Heart right ventricle (tissue), 16 donors: ENCODE results near the gene ARHGDIB. TPM values are rescaled to one million over a fixed set of nuclear protein-coding genes. Genes with fewer than 3 reads are reported as not detected.
A peak's percentile ranks its signal among the peaks of the same experiment; 100 is the strongest.

Experiments
- ATAC-seq, 8 donors: fragments of 200-7000 bp; cut with Tn5 transposase; one replicate each; pipeline ENCODE4 v1.9.1; 2020; ENCODE audit warnings: mild to moderate bottlenecking in 8 of 8, moderate library complexity in 8 of 8, moderate number of reproducible peaks in 1 of 8
- DNase-seq, 2 donors: peaks; one replicate each; pipeline ENCODE4 v3.0.0-alpha.2; 2020
- H3K27ac ChIP-seq, 10 donors: fragments of 200-600 bp; sonication (generic) in 2 of 10; one replicate each; pipeline versions ENCODE4 v1.5.0 to v1.8.0; 2020 to 2022; ENCODE audit warnings: mild to moderate bottlenecking in 3 of 10
- H3K27me3 ChIP-seq, 7 donors: fragments of 200-600 bp; one replicate each; pipeline ENCODE4 v1.8.0; 2021 to 2022; ENCODE audit warnings: mild to moderate bottlenecking in 2 of 7
- H3K36me3 ChIP-seq, 9 donors: fragments of 200-600 bp; sonication (generic) in 1 of 9; one replicate each; pipeline versions ENCODE4 v1.5.0 to v1.8.0; 2020 to 2022; ENCODE audit warnings: mild to moderate bottlenecking in 2 of 9
- H3K4me1 ChIP-seq, 9 donors: fragments of 200-600 bp; sonication (generic) in 1 of 9; one replicate each; pipeline versions ENCODE4 v1.5.0 to v1.8.0; 2020 to 2022; ENCODE audit warnings: mild to moderate bottlenecking in 4 of 9
- H3K4me3 ChIP-seq, 10 donors: fragments of 200-600 bp; sonication (generic) in 2 of 10; one replicate each; pipeline versions ENCODE4 v1.5.0 to v1.8.0; 2020 to 2022; ENCODE audit warnings: mild to moderate bottlenecking in 7 of 10, moderate library complexity in 2 of 10
- H3K9me3 ChIP-seq, 11 donors: fragments of 200-600 bp in 10 of 11; sonication (generic) in 2 of 11; one replicate each; pipeline versions ENCODE4 v1.5.0 to v1.8.0; 2013 to 2022; ENCODE audit warnings: mild to moderate bottlenecking in 2 of 11, control low read depth in 1 of 11, moderate library complexity in 1 of 11
- CTCF ChIP-seq, 9 donors: fragments of 200-600 bp; sonication (generic) in 2 of 9; IDR thresholded peaks; one replicate each; pipeline versions ENCODE4 v1.5.0 to v1.8.0; 2021 to 2022; ENCODE audit warnings: antibody characterized with exemption in 9 of 9, mild to moderate bottlenecking in 5 of 9, moderate library complexity in 1 of 9
- WGBS, 2 donors: extraction: QIAGEN DNeasy Blood & Tissue Kit; methylation state at CpG; one replicate each; pipeline ENCODE4 v1.1.7; 2013; ENCODE audit warnings: inconsistent platforms in 1 of 2; 5-methylcytosine and 5-hydroxymethylcytosine counted together
- intact Hi-C, 10 donors: fragments of 100-400 bp; cut with DNase I; formaldehyde crosslinking; loops; one replicate each; pipeline versions ENCODE4 v1.11.1 to v1.14.2; 2022
- polyA plus RNA-seq, 2 donors: library from polyadenylated mRNA; stranded (reverse); fragments of 200-250 nt; gene quantifications; one replicate each; pipeline ENCODE4 v1.2.3, GENCODE V29; 2013
- total RNA-seq, 10 donors: library from RNA; stranded (reverse); fragmentation: NEBNext Ultra II Directional in 3 of 10; extraction: Animal tissue kit (Norgen Biotek cat#: 25700) in 3 of 10; gene quantifications; one replicate each; pipeline versions ENCODE4 v1.2.1 to v1.2.4, GENCODE V29; 2021 to 2023
- donor health status: Arrhythmogenic right ventricular cardiomyopathy.
- donor health status: ischemic (EF 13 %, LVEDD 7.1; RV severe dilation, severe dysfunction).
- donor health status: healthy with polysubstance abuse.
- donor health status: DM: no; HTN: yes; CAD: no.
- donor health status: DM: no; HTN: no; CAD: no.
- donor health status: ischemic (EF 25% LVEDD 6.9; RV normal size, moderate dysfunction).
- donor health status: ischemic (EF 25% LVEDD 5.7; RV mildly dilated, moderate dysfunction).
- donor health status: healthy.
- donor health status: DM: yes; HTN: yes; CAD: no.
- donor health status: Ischemic cardiomyopathy.
- donor health status: ischemic (EF 35%, LVEDD 5.7; RV mildly dilated, moderate dysfunction).
- donor health status: nonischemic (EF 11% LVEDD 7.7; RV severe dilation, severe dysfunction).
- donor health status: DM: yes; HTN: yes; CAD: no.
- donor health status: PGD.
- donor health status: ischemic (EF 29% LVEDD 5.4; RV normal size, mild dysfunction).
- donor health status: nonischemic (EF 23%, LVEDD 6.1; RV moderate dilation, normal function).

Gene ARHGDIB
- total and polyA plus RNA-seq, 12 donors, result 28.1 to 150 (median 45.4) TPM

GRCh38 chr12:14931359-14931758 lies 30.0 kb downstream of the ARHGDIB start:
- ATAC-seq, result no peak
- H3K27ac ChIP-seq, result no peak overlapping the region
- H3K4me3 ChIP-seq, result no peak overlapping the region
- TF ChIP-seq CTCF (IDR thresholded peaks at IDR 0.05), result no peak
- no peaks in the 10 kb centered on the region for H3K27me3 ChIP-seq
- H3K36me3 ChIP-seq, result peaks cover 0 to 50% (median 0%) of the 10 kb centered on the region in 9 donors
- WGBS, 2 donors, result 92 to 93% methylated on average over 4 of the region's 4 CpGs
- no peak for DNase-seq
- H3K9me3 ChIP-seq, result no peaks in the 10 kb centered on the region
- peaks cover 0 to 16% (median 8%) of the 10 kb centered on the region in 9 donors for H3K4me1 ChIP-seq
- intact Hi-C loops, result loop anchor here in 1 of 10 donors (10.0 kb wide), 1 partner anchor 53 kb away; no protein-coding TSS in a partner anchor

GRCh38 chr12:14930299-14930698 lies 31.1 kb downstream of the ARHGDIB start:
- H3K27ac ChIP-seq, result no peak overlapping the region
- no peak for ATAC-seq

GRCh38 chr12:14928931-14929330 lies 32.5 kb downstream of the ARHGDIB start:
- Histone ChIP-seq H3K27ac (peak overlapping the region in 2 of 10 donors; percentile 16 to 27), H3K9me3 (no peaks in the 10 kb centered on the region), H3K36me3 (peaks cover 0 to 31% (median 0%) of the 10 kb centered on the region in 9 donors), H3K27me3 (no peaks in the 10 kb centered on the region), H3K4me1 (peaks cover 0 to 16% (median 8%) of the 10 kb centered on the region in 9 donors), H3K4me3 (no peak overlapping the region)
- TF ChIP-seq CTCF (IDR thresholded peaks at IDR 0.05), result no peak
- peak in 2 of 8 donors; percentile 25 to 42 for ATAC-seq
- intact Hi-C loops, result no loop called here
- 35 to 43% methylated on average over 4 of the region's 4 CpGs for WGBS, 2 donors
- no peak for DNase-seq

More at GRCh38 chr12:14930299-14930698, 31.1 kb downstream of the ARHGDIB start:
- no peak for DNase-seq
- H3K4me3 ChIP-seq, result no peak overlapping the region
- H3K36me3 ChIP-seq, result peaks cover 0 to 43% (median 0%) of the 10 kb centered on the region in 9 donors
- peak in 2 of 9 donors; percentile 8 to 10 for TF ChIP-seq CTCF (IDR thresholded peaks at IDR 0.05)
- H3K9me3 ChIP-seq, result no peaks in the 10 kb centered on the region
- intact Hi-C loops, result loop anchor here in 1 of 10 donors (10.0 kb wide), 1 partner anchor 55 kb away; no protein-coding TSS in a partner anchor
- peaks cover 0 to 16% (median 8%) of the 10 kb centered on the region in 9 donors for H3K4me1 ChIP-seq
- no peaks in the 10 kb centered on the region for H3K27me3 ChIP-seq

- H3K27ac ChIP-seq, result no peak overlapping the region
- H3K9me3 ChIP-seq, result peaks cover 0 to 3% (median 0%) of the 10 kb centered on the region in 11 donors
- intact Hi-C loops, result no loop called here
- no peak overlapping the region for H3K4me3 ChIP-seq
- peaks cover 0 to 16% (median 8%) of the 10 kb centered on the region in 9 donors for H3K4me1 ChIP-seq
- 88 to 94% methylated on average over 3 of the region's 3 CpGs for WGBS, 2 donors
- peaks cover 0 to 25% (median 0%) of the 10 kb centered on the region in 9 donors for H3K36me3 ChIP-seq
- TF ChIP-seq CTCF (IDR thresholded peaks at IDR 0.05), result no peak
- DNase-seq (no peak), ATAC-seq (no peak)
- H3K27me3 ChIP-seq, result no peaks in the 10 kb centered on the region
These were observed 34.1 kb downstream of the ARHGDIB start for GRCh38 chr12:14927267-14927666.
